Measurements from ENCODE around the gene C1orf226. TPM values are rescaled to one million over a fixed set of nuclear protein-coding genes. Genes with fewer than 3 reads are reported as not detected.

Gene C1orf226
- total and polyA plus RNA-seq, 2 experiments from 2014 or later, result under 0.01 to 0.08 TPM

- no peak overlapping the region for H3K9ac ChIP-seq
- peak; percentile 33 for DNase-seq
- H3K4me2 ChIP-seq (ENCODE audit: unreplicated experiment), result no peak overlapping the region
- no peak overlapping the region for H3K4me3 ChIP-seq
- no peaks in the 10 kb centered on the region for H3F3A ChIP-seq (ENCODE audit: insufficient read depth)
- H3K9me2 ChIP-seq (ENCODE audit: insufficient read depth), result no peaks in the 10 kb centered on the region
- H3K27me3 ChIP-seq (replicated peaks; ENCODE audit: insufficient read depth), result no peaks in the 10 kb centered on the region
- no peak overlapping the region for H3K27ac ChIP-seq
- in situ Hi-C loops (cut with MboI), result loop anchor here (25.0 kb wide), 1 partner anchor 441 kb away; no protein-coding TSS in a partner anchor
- no peaks in the 10 kb centered on the region for H3K79me2 ChIP-seq (ENCODE audit: insufficient read depth)
- H2AFZ ChIP-seq, result no peak overlapping the region
- no peaks in the 10 kb centered on the region for H3K9me3 ChIP-seq (ENCODE audit: low read depth)
- H4K20me1 ChIP-seq (ENCODE audit: insufficient read depth), result no peaks in the 10 kb centered on the region
- H3K4me1 ChIP-seq (ENCODE audit: insufficient read depth), result no peaks in the 10 kb centered on the region
- TF ChIP-seq EZH2phosphoT487 (IDR thresholded peaks at IDR 0.05; ENCODE audit: insufficient read depth, low read depth) (no peak), EZH2 (IDR thresholded peaks at IDR 0.05; ENCODE audit: insufficient read depth, poor library complexity, severe bottlenecking) (no peak)
- WGBS, 2 experiments (ENCODE audit: low coverage in 1 of 2, low lambda C conversion rate in 2 of 2, missing lambda C conversion rate in 2 of 2), result 86 to 91% methylated on average over 6 of the region's 6 CpGs
- H3K36me3 ChIP-seq (ENCODE audit: low read depth), result no peaks in the 10 kb centered on the region
These were observed 9.9 kb upstream of the C1orf226 start for GRCh38 chr1:162371611-162372010.

- in situ Hi-C loops (cut with MboI), result loop anchor here (25.0 kb wide), 1 partner anchor 440 kb away; no protein-coding TSS in a partner anchor
- WGBS, 2 experiments (ENCODE audit: low coverage in 1 of 2, low lambda C conversion rate in 2 of 2, missing lambda C conversion rate in 2 of 2), result 72 to 76% methylated on average over 13 of the region's 13 CpGs
- H3K27ac ChIP-seq, result no peak overlapping the region
These were observed 9.1 kb upstream of the C1orf226 start for GRCh38 chr1:162372159-162373071.

GRCh38 chr1:162373072-162373427 is 8.5 kb upstream of the C1orf226 start:
- Histone ChIP-seq H3K9me3 (ENCODE audit: low read depth) (no peaks in the 10 kb centered on the region), H3K9ac (no peak overlapping the region), H3K36me3 (ENCODE audit: low read depth) (no peaks in the 10 kb centered on the region), H3K4me1 (ENCODE audit: insufficient read depth) (no peaks in the 10 kb centered on the region), H3K27me3 (replicated peaks; ENCODE audit: insufficient read depth) (no peaks in the 10 kb centered on the region), H3K4me3 (no peak overlapping the region), H3K79me2 (ENCODE audit: insufficient read depth) (no peaks in the 10 kb centered on the region), H4K20me1 (ENCODE audit: insufficient read depth) (no peaks in the 10 kb centered on the region), H3F3A (ENCODE audit: insufficient read depth) (no peaks in the 10 kb centered on the region), H3K4me2 (ENCODE audit: unreplicated experiment) (no peak overlapping the region), H2AFZ (no peak overlapping the region), H3K9me2 (ENCODE audit: insufficient read depth) (no peaks in the 10 kb centered on the region), H3K27ac (no peak overlapping the region)
- DNase-seq, result no peak
- 65% methylated on average over 1 of the region's 1 CpG for WGBS, 2 experiments (ENCODE audit: low coverage in 1 of 2, low lambda C conversion rate in 2 of 2, missing lambda C conversion rate in 2 of 2)
- in situ Hi-C loops (cut with MboI), result loop anchor here (25.0 kb wide), 1 partner anchor 439 kb away; no protein-coding TSS in a partner anchor
- TF ChIP-seq EZH2 (IDR thresholded peaks at IDR 0.05; ENCODE audit: insufficient read depth, poor library complexity, severe bottlenecking), result no peak
- TF ChIP-seq EZH2phosphoT487 (IDR thresholded peaks at IDR 0.05; ENCODE audit: insufficient read depth, low read depth), result no peak

More at GRCh38 chr1:162372159-162373071, 9.1 kb upstream of the C1orf226 start:
- Histone ChIP-seq H3K9me3 (ENCODE audit: low read depth) (no peaks in the 10 kb centered on the region), H3K36me3 (ENCODE audit: low read depth) (no peaks in the 10 kb centered on the region), H3K79me2 (ENCODE audit: insufficient read depth) (no peaks in the 10 kb centered on the region), H3K9me2 (ENCODE audit: insufficient read depth) (no peaks in the 10 kb centered on the region), H2AFZ (no peak overlapping the region), H3F3A (ENCODE audit: insufficient read depth) (no peaks in the 10 kb centered on the region), H3K4me2 (ENCODE audit: unreplicated experiment) (no peak overlapping the region), H3K27me3 (replicated peaks; ENCODE audit: insufficient read depth) (no peaks in the 10 kb centered on the region), H4K20me1 (ENCODE audit: insufficient read depth) (no peaks in the 10 kb centered on the region), H3K4me3 (no peak overlapping the region), H3K4me1 (ENCODE audit: insufficient read depth) (no peaks in the 10 kb centered on the region), H3K9ac (no peak overlapping the region)
- TF ChIP-seq EZH2 (IDR thresholded peaks at IDR 0.05; ENCODE audit: insufficient read depth, poor library complexity, severe bottlenecking) (no peak), EZH2phosphoT487 (IDR thresholded peaks at IDR 0.05; ENCODE audit: insufficient read depth, low read depth) (no peak)
- no peak for DNase-seq

- Histone ChIP-seq H3K36me3 (ENCODE audit: low read depth) (no peaks in the 10 kb centered on the region), H2AFZ (no peak overlapping the region), H3K9me2 (ENCODE audit: insufficient read depth) (no peaks in the 10 kb centered on the region), H3K4me2 (ENCODE audit: unreplicated experiment) (no peak overlapping the region), H3K4me1 (ENCODE audit: insufficient read depth) (no peaks in the 10 kb centered on the region), H3K9ac (no peak overlapping the region), H3F3A (ENCODE audit: insufficient read depth) (no peaks in the 10 kb centered on the region), H3K27ac (no peak overlapping the region), H3K4me3 (no peak overlapping the region), H3K79me2 (ENCODE audit: insufficient read depth) (no peaks in the 10 kb centered on the region), H3K27me3 (replicated peaks; ENCODE audit: insufficient read depth) (no peaks in the 10 kb centered on the region), H3K9me3 (ENCODE audit: low read depth) (no peaks in the 10 kb centered on the region), H4K20me1 (ENCODE audit: insufficient read depth) (no peaks in the 10 kb centered on the region)
- TF ChIP-seq EZH2phosphoT487 (IDR thresholded peaks at IDR 0.05; ENCODE audit: insufficient read depth, low read depth) (no peak), EZH2 (IDR thresholded peaks at IDR 0.05; ENCODE audit: insufficient read depth, poor library complexity, severe bottlenecking) (no peak)
- peak; percentile 75 for DNase-seq
- 59 to 63% methylated on average over 8 of the region's 8 CpGs for WGBS, 2 experiments (ENCODE audit: low coverage in 1 of 2, low lambda C conversion rate in 2 of 2, missing lambda C conversion rate in 2 of 2)
- in situ Hi-C loops (cut with MboI), result loop anchor here (25.0 kb wide), 1 partner anchor 439 kb away; no protein-coding TSS in a partner anchor
These were observed 7.8 kb upstream of the C1orf226 start for GRCh38 chr1:162373541-162374260.

Data from GM23248 (cell line).